GM18526 (cell line): Measurements from ENCODE around the gene TMEM52.

ENCODE experiments used
- POLR2A ChIP-seq: IDR thresholded peaks from 3 replicates; pipeline ENCODE4 v1.6.1; 2011; ENCODE audit not compliant: insufficient read length; ENCODE audit errors: extremely low read depth

Gene TMEM52

GRCh38 chr1:1915911-1916840 is 2.9 kb downstream of the TMEM52 start:
- TF ChIP-seq POLR2A = no peak

- TF ChIP-seq POLR2A = no peak
These were observed 3.9 kb downstream of the TMEM52 start, which contains the start of gene CALML6 for GRCh38 chr1:1914971-1915692. Gene CALML6 (plus strand): TSS chr1:1915260. CDS start chr1:1915281, 21 bp downstream.

- TF ChIP-seq POLR2A = no peak
These were observed 4.7 kb downstream of the TMEM52 start for GRCh38 chr1:1914101-1914970.

GRCh38 chr1:1911350-1912041 is 7.6 kb downstream of the TMEM52 start:
- TF ChIP-seq POLR2A = no peak

- TF ChIP-seq POLR2A = no peak
These were observed 8.3 kb downstream of the TMEM52 start for GRCh38 chr1:1910651-1911331.

GRCh38 chr1:1910033-1910465 is 9.0 kb downstream of the TMEM52 start:
- no peak for TF ChIP-seq POLR2A

GRCh38 chr1:1908506-1908791 is 10.6 kb downstream of the TMEM52 start:
- no peak for TF ChIP-seq POLR2A

GRCh38 chr1:1907098-1907736 is 11.9 kb downstream of the TMEM52 start:
- no peak for TF ChIP-seq POLR2A

- no peak for TF ChIP-seq POLR2A
These were observed 12.6 kb downstream of the TMEM52 start for GRCh38 chr1:1906185-1907097.

- no peak for TF ChIP-seq POLR2A
These were observed 15.9 kb downstream of the TMEM52 start for GRCh38 chr1:1903224-1903623.

GRCh38 chr1:1901641-1902294 is 17.3 kb downstream of the TMEM52 start:
- TF ChIP-seq POLR2A = no peak
